ENCODE data around the gene SPOUT1.

The SPOUT1 gene

DNA sequence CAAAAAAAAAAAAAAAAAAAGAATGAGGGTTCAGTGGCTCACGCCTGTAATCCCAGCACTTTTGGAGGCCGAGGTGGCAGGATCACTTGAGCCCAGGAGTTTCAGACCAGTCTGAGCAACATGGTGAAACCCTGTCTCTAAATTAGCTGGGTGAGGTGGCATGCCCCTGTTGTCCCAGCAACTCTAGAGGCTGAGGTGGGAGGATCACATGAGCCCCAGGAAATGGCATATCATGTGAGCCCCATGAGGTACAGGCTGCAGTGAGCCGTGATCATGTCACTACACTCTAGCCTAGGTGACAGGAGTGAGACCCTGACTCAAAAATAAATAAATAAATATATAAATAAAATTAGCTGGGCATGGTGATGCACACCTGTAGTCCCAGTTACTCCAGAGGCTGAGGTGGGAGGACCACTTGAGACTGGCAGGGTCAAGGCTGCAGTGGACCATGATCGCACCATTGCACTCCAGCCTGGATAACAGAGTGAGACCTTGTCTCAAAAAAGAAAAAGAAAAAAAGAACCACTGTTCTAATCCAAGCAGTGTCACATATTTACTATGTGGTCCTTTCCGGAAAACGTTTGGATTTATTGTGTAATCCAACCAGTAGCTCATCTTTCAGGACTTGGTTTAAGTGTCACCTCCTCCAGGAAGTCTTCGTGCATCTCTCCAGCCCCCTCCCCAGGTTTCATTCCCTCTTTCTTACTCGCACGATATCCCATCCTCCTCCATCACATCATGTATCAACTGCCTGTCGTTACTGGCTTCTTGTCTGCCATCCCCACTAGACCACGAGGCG lies 12.3 kb upstream of the SPOUT1 start:
- no peak for DNase-seq (ENCODE audit: extremely low read depth, low read depth)
- TF ChIP-seq, protein P1, sequence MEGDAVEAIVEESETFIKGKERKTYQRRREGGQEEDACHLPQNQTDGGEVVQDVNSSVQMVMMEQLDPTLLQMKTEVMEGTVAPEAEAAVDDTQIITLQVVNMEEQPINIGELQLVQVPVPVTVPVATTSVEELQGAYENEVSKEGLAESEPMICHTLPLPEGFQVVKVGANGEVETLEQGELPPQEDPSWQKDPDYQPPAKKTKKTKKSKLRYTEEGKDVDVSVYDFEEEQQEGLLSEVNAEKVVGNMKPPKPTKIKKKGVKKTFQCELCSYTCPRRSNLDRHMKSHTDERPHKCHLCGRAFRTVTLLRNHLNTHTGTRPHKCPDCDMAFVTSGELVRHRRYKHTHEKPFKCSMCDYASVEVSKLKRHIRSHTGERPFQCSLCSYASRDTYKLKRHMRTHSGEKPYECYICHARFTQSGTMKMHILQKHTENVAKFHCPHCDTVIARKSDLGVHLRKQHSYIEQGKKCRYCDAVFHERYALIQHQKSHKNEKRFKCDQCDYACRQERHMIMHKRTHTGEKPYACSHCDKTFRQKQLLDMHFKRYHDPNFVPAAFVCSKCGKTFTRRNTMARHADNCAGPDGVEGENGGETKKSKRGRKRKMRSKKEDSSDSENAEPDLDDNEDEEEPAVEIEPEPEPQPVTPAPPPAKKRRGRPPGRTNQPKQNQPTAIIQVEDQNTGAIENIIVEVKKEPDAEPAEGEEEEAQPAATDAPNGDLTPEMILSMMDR (IDR thresholded peaks at IDR 0.05; ENCODE audit: low read depth, low read length): no peak

DNA sequence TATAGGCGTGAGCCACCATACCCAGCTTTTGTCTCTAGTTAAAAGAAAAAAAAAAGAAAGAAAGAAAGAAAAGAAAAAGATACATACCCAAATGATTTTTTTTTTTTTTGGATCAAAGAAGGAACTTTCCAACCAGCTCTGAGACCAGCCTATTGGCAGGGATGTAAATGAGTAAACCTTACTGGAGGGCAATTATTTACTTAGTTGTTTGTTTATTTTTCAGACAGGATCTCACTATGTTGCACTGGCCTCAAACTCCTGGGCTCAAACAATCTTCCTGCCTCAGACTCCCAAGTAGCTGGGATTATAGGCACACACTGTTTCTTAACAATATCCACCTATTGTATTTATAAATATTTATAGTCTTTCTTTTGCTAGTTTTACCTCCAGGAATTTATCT lies 10.9 kb upstream of the SPOUT1 start:
- TF ChIP-seq, protein P1 (IDR thresholded peaks at IDR 0.05; ENCODE audit: low read depth, low read length): no peak
- DNase-seq (ENCODE audit: extremely low read depth, low read depth): no peak

DNA sequence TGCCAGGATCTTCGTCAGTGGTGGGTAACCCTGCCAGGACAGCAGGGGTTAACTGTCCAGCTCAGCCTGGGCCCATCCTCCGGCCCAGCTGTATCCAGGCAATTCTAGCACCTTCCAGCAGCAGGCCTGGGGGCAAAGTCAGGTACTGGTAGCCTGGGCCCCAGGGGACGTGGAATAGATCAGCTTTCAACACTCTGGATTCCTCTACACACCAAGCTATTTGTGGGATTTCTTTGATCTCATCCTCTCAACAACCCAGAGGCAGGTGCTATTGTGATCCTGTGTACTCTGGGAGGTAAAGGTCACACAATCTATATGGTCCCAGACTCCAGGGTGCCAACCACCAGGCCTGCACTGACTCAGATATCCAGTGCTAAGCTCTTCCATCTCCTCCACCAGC lies 8.7 kb upstream of the SPOUT1 start:
- TF ChIP-seq, protein P1 (IDR thresholded peaks at IDR 0.05; ENCODE audit: low read depth, low read length): no peak
- DNase-seq (ENCODE audit: extremely low read depth, low read depth): no peak

DNA sequence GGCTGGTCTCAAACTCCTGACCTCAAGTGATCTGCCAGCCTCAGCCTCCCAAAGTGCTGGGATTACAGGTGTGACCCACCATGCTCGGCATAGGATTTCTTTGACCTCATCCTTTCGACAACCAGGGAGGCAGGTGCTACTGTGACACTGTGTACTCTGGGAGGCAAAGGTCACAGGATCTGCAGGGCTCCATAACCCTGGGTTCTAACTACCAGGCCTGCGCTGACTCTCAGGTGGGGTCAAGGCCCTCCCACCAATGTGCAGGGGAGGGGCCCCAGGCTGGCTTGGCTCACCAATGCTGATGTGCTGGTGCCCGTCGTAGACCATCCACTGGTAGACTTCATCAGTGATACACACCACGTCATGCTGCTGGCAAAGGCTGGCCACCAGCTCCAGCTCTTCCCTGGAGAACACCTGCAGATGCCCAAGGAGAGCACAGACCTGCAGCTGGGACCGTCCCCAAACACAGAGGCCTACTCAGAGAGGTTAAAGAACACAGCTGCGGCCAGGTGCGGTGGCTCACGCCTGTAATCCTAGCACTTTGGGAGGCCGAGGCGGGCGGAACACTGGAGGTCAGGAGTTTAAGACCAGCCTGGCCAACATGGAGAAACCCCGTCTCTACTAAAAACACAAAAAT lies 7.0 kb upstream of the SPOUT1 start:
- TF ChIP-seq, protein P1 (IDR thresholded peaks at IDR 0.05; ENCODE audit: low read depth, low read length): no peak
- DNase-seq (ENCODE audit: extremely low read depth, low read depth): no peak

DNA sequence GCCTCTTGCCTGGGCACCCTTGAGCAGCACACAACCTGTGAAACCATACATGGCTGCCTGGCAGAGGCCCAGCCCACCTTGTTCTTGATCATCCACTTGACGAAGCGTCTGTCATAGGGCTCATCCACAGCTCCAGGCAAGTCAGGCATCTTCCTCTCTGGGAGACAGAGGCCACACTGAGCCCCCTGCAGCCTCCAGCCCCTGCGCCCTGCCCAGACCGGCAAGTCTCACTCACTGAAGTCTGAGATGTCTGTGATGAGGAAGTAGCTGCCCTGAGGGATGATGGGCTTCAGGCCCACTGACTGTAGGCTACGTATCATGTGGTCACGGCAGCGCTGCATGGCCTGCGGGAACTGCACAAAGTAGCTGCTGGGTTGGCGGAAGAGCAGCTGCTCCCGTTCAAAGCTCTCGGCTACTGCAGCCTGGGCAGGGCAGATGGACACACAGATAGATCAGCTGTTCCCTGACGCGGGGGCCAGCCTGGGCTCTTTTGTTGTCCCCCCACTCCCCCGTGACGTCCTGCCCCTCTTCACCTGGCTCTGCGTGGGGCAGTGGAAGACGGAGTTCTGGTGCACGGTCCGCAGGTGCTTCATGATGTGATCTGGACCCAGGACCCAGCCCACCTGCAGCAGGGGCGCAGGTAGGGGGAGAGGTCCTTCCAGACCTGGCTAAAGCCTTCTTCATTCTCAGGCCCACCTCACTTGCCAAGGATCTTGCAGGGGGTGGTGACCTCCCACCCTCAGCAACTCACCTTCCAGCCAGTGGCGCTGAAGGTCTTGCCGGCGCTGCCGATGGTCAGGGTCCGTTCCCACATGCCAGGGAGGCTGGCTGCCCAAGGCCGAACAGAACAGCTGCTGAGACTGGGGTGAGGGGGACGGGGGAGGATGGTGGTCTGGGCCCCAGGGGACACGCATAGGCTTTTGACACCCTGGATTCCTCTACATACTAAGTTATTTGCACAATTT lies 5.9 kb upstream of the SPOUT1 start:
- TF ChIP-seq, protein P1 (IDR thresholded peaks at IDR 0.05; ENCODE audit: low read depth, low read length): no peak
- DNase-seq (ENCODE audit: extremely low read depth, low read depth): no peak

DNA sequence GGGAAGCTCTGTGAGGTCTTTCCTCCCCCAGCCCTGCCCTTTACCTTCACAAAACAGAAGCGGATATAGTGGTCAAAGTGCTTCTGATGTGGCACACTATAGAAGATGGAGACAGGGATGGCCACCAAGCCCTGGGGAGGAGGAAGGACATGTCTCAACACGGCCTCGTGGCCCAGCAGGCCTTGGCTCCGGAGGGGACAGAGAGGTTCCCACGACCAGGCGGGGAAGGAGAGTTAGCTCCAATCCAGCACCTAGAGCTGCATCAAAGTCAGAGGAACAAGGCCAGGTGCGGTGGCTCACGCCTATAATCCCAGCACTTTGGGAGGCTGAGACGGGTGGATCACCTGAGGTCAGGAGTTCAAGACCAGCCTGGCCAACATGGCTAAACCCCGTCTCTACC lies 4.1 kb upstream of the SPOUT1 start:
- TF ChIP-seq, protein P1 (IDR thresholded peaks at IDR 0.05; ENCODE audit: low read depth, low read length): no peak
- DNase-seq (ENCODE audit: extremely low read depth, low read depth): no peak

All from AG09319 (cell line).